Activated T-helper 17 cell treated with anti-CD3 and anti-CD28 coated beads, Interleukin-2, amount 50 U/mL, for 72 hours (primary cell): ENCODE data around the gene LVRN. TPM values are rescaled to one million over a fixed set of nuclear protein-coding genes. Genes with fewer than 3 reads are reported as not detected.

Experiments
- ATAC-seq: fragments of 150-1000 bp; cut with Tn5 transposase; replicated peaks from 2 replicates; pipeline ENCODE4 v1.10.0; 2021; ENCODE audit warnings: mild to moderate bottlenecking, moderate library complexity
- H3K27ac Mint-ChIP-seq: one replicate; pipeline ENCODE4 v1.8.0; 2022; ENCODE audit warnings: mixed read lengths
- H3K27me3 Mint-ChIP-seq: one replicate; pipeline ENCODE4 v1.8.0; 2022; ENCODE audit warnings: mixed read lengths
- H3K36me3 Mint-ChIP-seq: one replicate; pipeline ENCODE4 v1.8.0; 2022; ENCODE audit warnings: low read depth, mild to moderate bottlenecking, mixed read lengths
- H3K4me1 Mint-ChIP-seq: one replicate; pipeline ENCODE4 v1.8.0; 2022; ENCODE audit warnings: mixed read lengths
- H3K4me3 Mint-ChIP-seq: one replicate; pipeline ENCODE4 v1.8.0; 2022; ENCODE audit warnings: mild to moderate bottlenecking, mixed read lengths
- H3K9me3 Mint-ChIP-seq: one replicate; pipeline ENCODE4 v1.8.0; 2022; ENCODE audit warnings: mixed read lengths
- total RNA-seq, 2 donors: library from RNA; stranded (reverse); gene quantifications; one replicate each; pipeline ENCODE4 v1.2.3, GENCODE V29; 2022

LVRN gene
- total RNA-seq, 2 donors from 2014 or later: 0.45 to 1.9 TPM

GRCh38 chr5:115946655-115947054 is 15.6 kb upstream of the LVRN start:
- Mint-ChIP-seq H3K9me3 (no peaks in the 10 kb centered on the region), H3K4me1 (no peaks in the 10 kb centered on the region), H3K27me3 (peaks cover 3% of the 10 kb centered on the region), H3K4me3 (no peak overlapping the region), H3K36me3 (no peaks in the 10 kb centered on the region), H3K27ac (no peak overlapping the region)
- no peak for ATAC-seq

- Mint-ChIP-seq H3K27me3 (peaks cover 7% of the 10 kb centered on the region), H3K9me3 (no peaks in the 10 kb centered on the region), H3K4me3 (no peak overlapping the region), H3K4me1 (no peaks in the 10 kb centered on the region), H3K27ac (no peak overlapping the region), H3K36me3 (no peaks in the 10 kb centered on the region)
- no peak for ATAC-seq
These were observed 15.0 kb upstream of the LVRN start for GRCh38 chr5:115947260-115947659.

GRCh38 chr5:115948091-115948534 is 14.2 kb upstream of the LVRN start:
- H3K36me3 Mint-ChIP-seq: no peaks in the 10 kb centered on the region
- ATAC-seq: no peak
- no peaks in the 10 kb centered on the region for H3K9me3 Mint-ChIP-seq
- H3K4me3 Mint-ChIP-seq: no peak overlapping the region
- peaks cover 10% of the 10 kb centered on the region for H3K27me3 Mint-ChIP-seq
- no peaks in the 10 kb centered on the region for H3K4me1 Mint-ChIP-seq
- H3K27ac Mint-ChIP-seq: no peak overlapping the region

- Mint-ChIP-seq H3K27ac (no peak overlapping the region), H3K9me3 (no peaks in the 10 kb centered on the region), H3K4me3 (no peak overlapping the region), H3K36me3 (no peaks in the 10 kb centered on the region), H3K27me3 (peaks cover 13% of the 10 kb centered on the region), H3K4me1 (no peaks in the 10 kb centered on the region)
- ATAC-seq: no peak
These were observed 13.2 kb upstream of the LVRN start for GRCh38 chr5:115949096-115949495.

- Mint-ChIP-seq H3K4me1 (no peaks in the 10 kb centered on the region), H3K36me3 (no peaks in the 10 kb centered on the region), H3K27me3 (peaks cover 13% of the 10 kb centered on the region), H3K9me3 (no peaks in the 10 kb centered on the region), H3K27ac (no peak overlapping the region), H3K4me3 (no peak overlapping the region)
- no peak for ATAC-seq
These were observed 9.7 kb upstream of the LVRN start for GRCh38 chr5:115952588-115952987.

- Mint-ChIP-seq H3K27ac (no peak overlapping the region), H3K36me3 (no peaks in the 10 kb centered on the region), H3K4me3 (no peak overlapping the region), H3K9me3 (no peaks in the 10 kb centered on the region), H3K27me3 (peaks cover 13% of the 10 kb centered on the region), H3K4me1 (no peaks in the 10 kb centered on the region)
- no peak for ATAC-seq
These were observed 8.1 kb upstream of the LVRN start for GRCh38 chr5:115954144-115954543.

GRCh38 chr5:115956957-115957356 is 5.3 kb upstream of the LVRN start:
- H3K27me3 Mint-ChIP-seq: peaks cover 26% of the 10 kb centered on the region
- ATAC-seq: no peak
- no peaks in the 10 kb centered on the region for H3K4me1 Mint-ChIP-seq
- no peak overlapping the region for H3K4me3 Mint-ChIP-seq
- no peak overlapping the region for H3K27ac Mint-ChIP-seq
- H3K9me3 Mint-ChIP-seq: no peaks in the 10 kb centered on the region
- H3K36me3 Mint-ChIP-seq: no peaks in the 10 kb centered on the region

- ATAC-seq: no peak
- Mint-ChIP-seq H3K27ac (no peak overlapping the region), H3K4me3 (no peak overlapping the region), H3K27me3 (peaks cover 36% of the 10 kb centered on the region), H3K9me3 (no peaks in the 10 kb centered on the region), H3K36me3 (no peaks in the 10 kb centered on the region), H3K4me1 (no peaks in the 10 kb centered on the region)
These were observed 665 bp upstream of the LVRN start for GRCh38 chr5:115961381-115962238.

- Mint-ChIP-seq H3K27me3 (peaks cover 43% of the 10 kb centered on the region), H3K36me3 (no peaks in the 10 kb centered on the region), H3K4me3 (no peak overlapping the region), H3K4me1 (no peaks in the 10 kb centered on the region), H3K27ac (no peak overlapping the region), H3K9me3 (no peaks in the 10 kb centered on the region)
- peak; percentile 29 for ATAC-seq
These were observed 509 bp downstream of the LVRN start for GRCh38 chr5:115962565-115963402.

- ATAC-seq: no peak
- no peak overlapping the region for H3K27ac Mint-ChIP-seq
- H3K9me3 Mint-ChIP-seq: no peaks in the 10 kb centered on the region
- H3K36me3 Mint-ChIP-seq: no peaks in the 10 kb centered on the region
- H3K27me3 Mint-ChIP-seq: peaks cover 46% of the 10 kb centered on the region
- H3K4me1 Mint-ChIP-seq: no peaks in the 10 kb centered on the region
- no peak overlapping the region for H3K4me3 Mint-ChIP-seq
These were observed 1.3 kb downstream of the LVRN start for GRCh38 chr5:115963566-115963965.

- no peak overlapping the region for H3K4me3 Mint-ChIP-seq
- H3K9me3 Mint-ChIP-seq: no peaks in the 10 kb centered on the region
- H3K27me3 Mint-ChIP-seq: peaks cover 36% of the 10 kb centered on the region
- no peak for ATAC-seq
- no peak overlapping the region for H3K27ac Mint-ChIP-seq
- no peaks in the 10 kb centered on the region for H3K4me1 Mint-ChIP-seq
- no peaks in the 10 kb centered on the region for H3K36me3 Mint-ChIP-seq
These were observed 6.5 kb downstream of the LVRN start for GRCh38 chr5:115968770-115969169.

- no peak for ATAC-seq
- H3K4me1 Mint-ChIP-seq: no peaks in the 10 kb centered on the region
- H3K9me3 Mint-ChIP-seq: no peaks in the 10 kb centered on the region
- H3K27ac Mint-ChIP-seq: no peak overlapping the region
- H3K36me3 Mint-ChIP-seq: no peaks in the 10 kb centered on the region
- H3K4me3 Mint-ChIP-seq: no peak overlapping the region
- H3K27me3 Mint-ChIP-seq: peaks cover 47% of the 10 kb centered on the region
These were observed 14.8 kb downstream of the LVRN start for GRCh38 chr5:115977096-115977495.

- peak; percentile 7 for ATAC-seq
- Mint-ChIP-seq H3K4me1 (no peaks in the 10 kb centered on the region), H3K9me3 (no peaks in the 10 kb centered on the region), H3K4me3 (no peak overlapping the region), H3K27ac (no peak overlapping the region), H3K27me3 (peaks cover 50% of the 10 kb centered on the region), H3K36me3 (no peaks in the 10 kb centered on the region)
These were observed 15.7 kb downstream of the LVRN start for GRCh38 chr5:115977988-115978387.

GRCh38 chr5:115978779-115979178 is 16.5 kb downstream of the LVRN start:
- no peak overlapping the region for H3K4me3 Mint-ChIP-seq
- peaks cover 50% of the 10 kb centered on the region for H3K27me3 Mint-ChIP-seq
- no peaks in the 10 kb centered on the region for H3K36me3 Mint-ChIP-seq
- ATAC-seq: no peak
- no peaks in the 10 kb centered on the region for H3K4me1 Mint-ChIP-seq
- H3K9me3 Mint-ChIP-seq: no peaks in the 10 kb centered on the region
- H3K27ac Mint-ChIP-seq: no peak overlapping the region
